ENCODE data around the gene INCENP.
"Not testable (repeated sequence)": the region's sequence is repeated elsewhere in the genome, so short reads cannot be mapped to it uniquely, and the experiment has no call there.

INCENP gene

DNA sequence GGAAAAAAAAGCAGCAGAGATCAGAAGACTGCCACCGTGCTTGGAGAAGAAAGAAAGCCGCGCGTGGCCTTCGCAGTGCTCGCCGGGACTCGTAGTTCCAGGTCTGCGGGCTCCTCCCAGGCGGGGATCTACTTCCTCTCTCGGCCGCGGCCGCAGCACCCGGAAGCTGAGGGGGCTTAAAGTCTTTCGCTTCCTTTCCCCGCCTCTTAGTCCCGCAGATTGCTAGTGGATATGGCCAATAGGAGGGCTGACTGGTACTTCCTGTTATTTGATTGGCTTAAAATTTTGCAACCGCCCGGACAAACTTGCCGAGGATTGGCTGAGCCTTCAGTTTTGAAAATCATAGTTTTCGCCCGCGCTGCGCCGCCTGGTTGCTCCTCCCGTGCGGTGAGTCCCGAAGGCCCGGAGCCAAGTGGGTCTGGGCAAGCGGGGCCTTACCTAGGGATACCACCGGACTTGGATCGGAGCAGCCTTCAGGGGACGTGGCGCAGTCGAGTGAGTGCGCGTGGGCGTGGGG is at the start of gene INCENP:
INCENP (plus strand) TSS at position 343 of the 517 bp plus-strand sequence. CDS start 4,151 bp downstream, outside the sequence.
- peak; percentile 97 for DNase-seq (ENCODE audit: low spot score)

- DNase-seq (ENCODE audit: low spot score) = no peak
Measured at GRCh38 chr11:62075438-62075837, 48.4 kb upstream of the INCENP start.

GRCh38 chr11:62077132-62077531 is 46.7 kb upstream of the INCENP start:
- no peak for DNase-seq (ENCODE audit: low spot score)

- DNase-seq (ENCODE audit: low spot score) = peak; percentile 84
Measured at GRCh38 chr11:62081378-62082291, 42.2 kb upstream of the INCENP start.

DNA sequence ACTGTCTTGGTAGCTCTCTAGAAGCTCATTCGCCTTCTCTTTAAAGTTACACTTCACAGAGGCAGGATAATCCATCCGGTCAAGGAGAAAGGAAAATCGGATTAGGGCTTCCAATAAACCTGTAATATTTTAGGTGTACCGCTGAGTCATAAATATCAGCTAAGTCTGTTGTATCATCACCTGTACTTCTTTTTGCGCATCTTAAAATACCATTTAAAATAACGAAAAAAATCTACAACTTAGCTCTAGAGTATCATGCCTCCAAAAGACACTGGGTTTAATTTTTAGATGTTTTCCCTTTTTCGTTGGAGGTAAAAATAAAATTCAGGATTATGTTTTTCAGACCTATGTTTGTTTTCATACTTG is 41.5 kb upstream of the INCENP start:
- no peak for DNase-seq (ENCODE audit: low spot score)

DNA sequence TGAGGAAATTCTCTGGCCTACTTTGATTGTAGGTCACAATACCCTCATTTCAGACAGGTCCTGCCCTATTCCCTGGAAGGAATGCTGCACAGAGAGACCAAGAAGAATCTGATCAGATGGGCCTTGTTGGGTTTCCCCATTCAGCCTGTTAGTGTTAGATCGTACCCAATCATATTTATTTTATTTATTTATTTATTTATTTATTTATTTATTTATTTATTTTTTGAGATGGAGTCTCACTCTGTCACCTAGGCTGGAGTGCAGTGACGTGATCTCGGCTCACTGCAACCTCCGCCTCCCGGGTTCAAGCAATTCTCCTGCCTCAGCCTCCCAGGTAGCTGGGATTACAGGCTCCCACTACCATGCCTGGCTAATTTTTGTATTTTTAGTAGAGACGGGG is 39.0 kb upstream of the INCENP start:
- not testable (repeated sequence) for DNase-seq (ENCODE audit: low spot score)

DNA sequence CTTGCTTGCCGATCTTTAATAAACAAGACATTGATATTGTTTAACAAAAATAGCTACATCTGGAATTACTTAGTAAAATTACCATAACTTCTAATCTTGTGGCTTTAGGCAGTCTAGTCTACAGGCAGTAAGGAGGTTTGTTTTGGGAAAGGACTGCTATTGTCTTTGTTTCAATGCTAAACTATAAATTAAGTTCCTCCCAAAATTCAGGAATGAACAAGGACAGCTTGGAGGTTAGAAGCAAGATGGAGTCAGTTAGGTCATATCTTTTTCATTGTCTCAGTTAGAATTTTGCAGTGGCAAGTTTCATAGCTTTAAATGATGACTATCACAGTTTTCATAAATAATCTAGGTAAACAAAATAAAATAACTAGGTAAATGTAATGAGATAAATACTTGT is 36.1 kb upstream of the INCENP start:
- no peak for DNase-seq (ENCODE audit: low spot score)

GRCh38 chr11:62088331-62088933 is 35.4 kb upstream of the INCENP start:
- DNase-seq (ENCODE audit: low spot score) = no peak

DNA sequence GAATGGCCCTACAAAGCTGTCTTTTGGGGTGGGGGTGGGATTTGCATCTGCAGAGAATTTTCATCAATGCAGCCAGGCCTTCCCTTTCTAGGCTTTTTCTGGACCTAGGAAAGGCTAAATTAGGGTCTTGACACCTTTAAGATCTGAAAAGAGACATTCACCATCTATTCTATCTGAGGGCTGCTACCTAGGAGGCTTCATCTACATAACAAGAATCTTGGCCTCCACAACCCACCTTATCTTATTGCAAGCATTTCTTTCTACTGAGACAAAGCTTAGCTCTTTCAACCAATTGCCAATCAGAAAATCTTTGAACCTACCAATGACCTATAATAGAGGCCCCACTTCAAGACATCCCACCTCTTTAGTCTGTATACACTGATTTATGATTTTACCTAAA is 20.7 kb upstream of the INCENP start:
- no peak for DNase-seq (ENCODE audit: low spot score)

- no peak for DNase-seq (ENCODE audit: low spot score)
Measured at GRCh38 chr11:62103986-62104385, 19.8 kb upstream of the INCENP start.

DNA sequence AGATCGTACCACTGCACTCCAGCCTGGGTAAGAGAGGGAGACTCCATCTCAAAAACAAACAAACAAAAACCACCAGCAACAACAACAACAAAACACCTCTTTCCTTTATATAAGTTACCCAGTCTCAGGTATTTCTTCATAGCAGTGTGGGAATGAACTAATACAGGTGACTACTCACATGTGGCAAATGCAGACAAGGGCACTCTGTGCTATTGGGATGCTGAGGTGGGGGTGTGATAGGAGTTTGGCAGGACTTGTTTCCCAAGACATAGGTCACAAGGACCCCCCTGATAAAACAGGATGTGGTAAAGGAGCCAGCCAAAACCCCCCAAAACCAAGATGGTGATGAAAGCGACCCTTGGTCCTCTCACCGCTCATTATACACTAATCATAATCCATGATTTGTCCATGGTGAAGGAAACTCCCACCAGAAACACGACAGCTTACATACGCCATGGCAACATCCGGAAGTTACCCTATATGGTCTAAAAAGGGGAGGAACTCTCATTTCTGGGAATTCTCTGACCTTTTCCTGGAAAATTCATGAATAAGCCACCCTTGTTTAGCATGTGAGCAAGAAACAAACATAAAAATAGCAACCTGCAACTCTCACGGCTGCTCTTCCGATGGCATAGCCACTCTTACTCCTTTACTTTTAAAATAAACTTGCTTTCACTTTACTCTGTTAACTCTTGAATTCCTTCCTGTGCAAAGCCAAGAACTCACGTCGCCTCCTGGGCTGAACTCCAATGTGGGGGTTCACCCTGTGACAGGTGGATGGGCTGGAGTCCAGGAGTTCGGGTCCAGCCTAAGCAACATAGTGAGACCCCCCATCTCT is 18.8 kb upstream of the INCENP start:
- DNase-seq (ENCODE audit: low spot score) = peak; percentile 87

DNA sequence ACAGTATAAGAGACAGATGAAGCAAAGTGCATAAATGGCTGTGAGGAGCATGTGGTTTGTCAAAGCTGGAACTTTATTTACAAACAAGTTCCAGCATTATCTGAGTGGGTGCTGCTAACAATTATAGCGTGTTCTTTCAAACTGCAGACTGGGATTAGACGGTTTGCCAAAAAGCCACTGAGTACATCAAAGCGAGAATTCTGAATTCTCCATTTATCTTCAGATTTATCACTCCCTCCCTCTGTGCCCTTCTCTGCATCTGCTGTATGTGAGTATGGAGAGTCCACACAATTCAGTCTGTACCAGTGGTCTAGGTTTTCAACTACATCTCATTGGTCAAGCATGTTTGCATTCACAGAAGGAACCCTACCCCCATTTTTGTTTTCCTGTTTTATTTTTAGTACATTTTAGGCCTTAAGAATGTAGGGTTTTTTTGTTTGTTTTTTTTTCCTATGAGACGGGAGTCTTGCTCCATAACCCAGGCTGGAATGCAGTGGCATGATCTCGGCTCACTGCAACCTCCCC is 18.1 kb upstream of the INCENP start:
- DNase-seq (ENCODE audit: low spot score) = no peak

DNA sequence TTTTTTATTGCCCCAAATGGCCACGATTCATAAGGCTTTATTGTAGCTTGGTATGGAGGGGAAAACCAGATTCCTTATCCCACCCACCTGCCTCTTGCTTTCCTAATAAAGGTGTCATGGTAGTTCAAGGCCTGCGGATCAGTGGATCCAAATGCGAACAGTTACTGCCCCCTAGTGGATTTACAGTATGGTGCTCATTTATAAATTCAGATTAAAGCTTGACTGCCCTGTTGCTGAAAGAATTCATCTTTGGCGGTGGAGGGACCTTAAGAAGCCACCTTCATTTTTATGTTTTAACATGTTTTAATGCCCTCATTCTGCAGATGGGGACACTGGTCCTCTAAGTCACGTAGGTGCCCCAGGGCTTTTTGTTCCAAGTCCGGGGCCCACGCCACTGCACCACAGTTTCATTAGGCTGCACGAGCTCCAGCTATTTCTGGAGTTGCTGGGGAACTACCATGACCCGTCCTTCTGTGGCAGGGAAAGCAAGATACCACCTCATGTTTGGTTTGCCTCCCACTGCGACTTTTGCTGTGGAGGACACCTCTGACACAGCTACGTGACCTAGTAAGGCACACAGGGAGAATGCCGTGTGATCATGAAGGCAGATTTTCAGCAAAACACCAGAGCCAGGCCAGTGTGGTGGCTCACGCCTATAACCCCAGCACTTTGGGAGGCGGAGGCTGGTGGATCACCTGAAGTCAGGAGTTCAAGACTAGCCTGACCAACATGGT is 15.6 kb upstream of the INCENP start:
- DNase-seq (ENCODE audit: low spot score) = peak; percentile 77

DNA sequence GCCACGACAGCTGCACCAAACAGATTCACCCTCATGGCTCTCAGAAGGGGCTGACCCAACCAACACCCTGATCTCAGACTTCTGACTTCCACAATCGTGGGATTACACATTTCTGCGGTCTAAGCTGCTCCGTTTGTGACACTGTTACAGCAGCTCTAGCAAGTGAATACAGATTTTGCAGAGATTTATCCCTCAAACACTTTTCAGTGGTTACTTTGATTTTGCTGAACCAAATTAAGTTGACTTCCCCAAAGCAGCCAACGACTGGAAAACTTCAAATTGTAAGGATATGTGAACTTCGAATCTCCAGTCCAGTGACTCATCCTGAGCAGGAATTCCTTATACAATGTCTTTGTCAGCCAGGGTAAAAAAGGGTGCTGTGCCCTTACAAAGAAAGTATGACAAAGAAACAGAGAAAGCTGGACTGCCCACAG is 14.8 kb upstream of the INCENP start:
- no peak for DNase-seq (ENCODE audit: low spot score)

DNA sequence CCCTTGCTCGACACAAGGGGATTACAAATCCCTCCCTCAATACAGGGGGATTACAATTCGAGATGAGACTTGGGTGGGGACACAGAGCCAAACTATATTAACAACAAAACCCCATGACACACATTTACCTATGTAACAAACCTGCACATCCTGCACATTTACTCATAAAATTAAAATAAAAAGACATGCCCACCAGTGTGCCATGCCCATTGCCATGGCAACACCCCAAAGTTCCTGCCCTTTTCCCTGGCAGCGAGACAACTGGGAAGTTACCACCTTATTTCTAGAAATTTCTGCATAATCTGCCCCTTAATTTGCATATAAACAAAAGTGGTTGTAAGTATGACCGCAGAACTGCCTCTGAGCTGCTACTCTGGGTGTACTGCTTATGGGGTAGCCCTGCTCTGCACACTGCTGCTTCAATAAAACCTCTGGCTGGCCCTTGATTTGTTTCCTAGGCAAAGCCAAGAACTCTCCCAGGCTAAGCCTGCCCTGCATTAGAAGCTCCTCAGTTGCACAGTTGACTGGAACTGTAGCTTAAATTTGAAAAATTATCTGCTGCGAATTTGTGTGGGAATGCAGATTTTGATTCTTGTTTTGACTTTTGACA is 8.6 kb upstream of the INCENP start:
- DNase-seq (ENCODE audit: low spot score) = no peak

DNA sequence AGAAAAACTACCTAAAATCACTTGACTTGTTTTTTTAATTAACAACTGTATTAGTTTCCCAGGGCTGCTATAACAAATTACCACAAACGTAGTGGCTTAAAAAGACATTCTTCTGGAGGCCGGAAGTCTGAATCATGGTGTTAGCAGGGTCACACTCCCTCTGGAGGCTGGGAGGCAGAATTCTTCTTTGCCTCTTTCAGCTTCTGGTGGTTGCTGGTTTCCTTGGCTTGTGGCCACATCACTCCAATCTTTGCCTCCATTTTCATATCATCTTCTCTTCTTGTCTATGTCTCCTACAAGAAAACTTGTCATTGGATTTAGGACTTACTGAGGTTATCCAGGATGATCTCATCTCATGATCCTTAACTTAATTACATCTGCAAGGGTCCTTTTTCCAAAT is 7.4 kb upstream of the INCENP start:
- DNase-seq (ENCODE audit: low spot score) = no peak

- DNase-seq (ENCODE audit: low spot score) = no peak
Measured at GRCh38 chr11:62119569-62119968, 4.2 kb upstream of the INCENP start.

- DNase-seq (ENCODE audit: low spot score) = no peak
Measured at GRCh38 chr11:62120001-62120400, 3.8 kb upstream of the INCENP start.

GRCh38 chr11:62120431-62120830 is 3.4 kb upstream of the INCENP start:
- DNase-seq (ENCODE audit: low spot score) = no peak

GRCh38 chr11:62122076-62122475 is 1.7 kb upstream of the INCENP start:
- DNase-seq (ENCODE audit: low spot score) = no peak
